ENCODE measurements around the gene MITF.

MITF gene

GRCh38 chr3:69741032-69741767, 1.9 kb downstream of the MITF start:
- DNase-seq (ENCODE audit: low spot score) = no peak
- no peak for TF ChIP-seq CTCF (IDR thresholded peaks at IDR 0.05; ENCODE audit: extremely low read depth, missing control alignments)

GRCh38 chr3:69742391-69742790, 3.1 kb downstream of the MITF start:
- no peak for DNase-seq (ENCODE audit: low spot score)
- no peak for TF ChIP-seq CTCF (IDR thresholded peaks at IDR 0.05; ENCODE audit: extremely low read depth, missing control alignments)

GRCh38 chr3:69743975-69744906, 5.0 kb downstream of the MITF start:
- no peak for TF ChIP-seq CTCF (IDR thresholded peaks at IDR 0.05; ENCODE audit: extremely low read depth, missing control alignments)
- no peak for DNase-seq (ENCODE audit: low spot score)

- no peak for TF ChIP-seq CTCF (IDR thresholded peaks at IDR 0.05; ENCODE audit: extremely low read depth, missing control alignments)
- no peak for DNase-seq (ENCODE audit: low spot score)
Measured at GRCh38 chr3:69745505-69745904, 6.2 kb downstream of the MITF start.

GRCh38 chr3:69746119-69746518, 6.9 kb downstream of the MITF start:
- no peak for DNase-seq (ENCODE audit: low spot score)
- no peak for TF ChIP-seq CTCF (IDR thresholded peaks at IDR 0.05; ENCODE audit: extremely low read depth, missing control alignments)

- TF ChIP-seq CTCF (IDR thresholded peaks at IDR 0.05; ENCODE audit: extremely low read depth, missing control alignments) = no peak
- DNase-seq (ENCODE audit: low spot score) = no peak
Measured at GRCh38 chr3:69747511-69748258, 8.4 kb downstream of the MITF start.

All from GM20000 (cell line).